Activated effector memory CD4-positive, alpha-beta T cell treated with Interleukin-2 at 50 U/mL for 16 hours (primary cell): ENCODE measurements around the gene PARS2.

Source experiments
- DNase-seq: peaks from one replicate; pipeline ENCODE4 v3.0.0-alpha.2; 2020

Gene PARS2

DNA sequence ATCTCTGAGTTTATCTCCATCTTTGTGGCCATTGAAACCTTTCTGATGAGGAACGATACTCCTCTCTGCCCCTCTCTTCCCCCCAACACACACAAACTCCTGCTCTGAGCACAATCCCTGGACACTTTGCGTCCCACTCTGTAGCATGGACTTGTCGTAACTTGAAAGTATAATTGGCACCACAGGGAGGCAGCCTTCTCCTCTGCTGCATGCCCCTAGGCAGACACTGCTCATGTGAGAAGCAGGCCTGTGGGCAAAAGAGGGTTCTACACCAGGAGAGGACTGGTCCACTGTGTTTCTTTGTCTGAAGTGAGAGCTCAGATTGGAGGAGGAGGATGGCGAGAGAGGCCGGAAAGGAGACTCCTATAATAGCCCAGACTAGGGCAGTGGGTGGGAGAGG, 3.8 kb upstream of the PARS2 start:
- no peak for DNase-seq

DNA sequence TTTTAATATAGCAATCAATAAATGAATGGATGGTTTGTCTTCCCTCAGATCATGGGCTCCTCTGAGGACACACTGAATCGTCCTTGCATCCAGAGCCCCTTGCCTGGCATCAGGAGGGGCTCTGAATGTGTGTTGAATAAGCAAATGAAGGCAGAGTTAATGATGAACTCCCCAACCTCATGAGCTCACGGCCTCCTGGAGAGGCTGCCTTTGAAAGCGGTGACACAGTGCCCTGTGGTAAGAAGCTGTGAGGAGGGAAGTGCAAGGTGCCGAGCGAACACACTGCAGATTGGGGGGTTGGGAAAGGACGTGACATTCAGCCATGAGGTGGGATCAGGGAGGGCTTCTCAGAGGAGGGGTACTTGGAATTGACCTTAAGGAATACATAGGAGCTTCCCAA, 3.2 kb upstream of the PARS2 start:
- no peak for DNase-seq

DNA sequence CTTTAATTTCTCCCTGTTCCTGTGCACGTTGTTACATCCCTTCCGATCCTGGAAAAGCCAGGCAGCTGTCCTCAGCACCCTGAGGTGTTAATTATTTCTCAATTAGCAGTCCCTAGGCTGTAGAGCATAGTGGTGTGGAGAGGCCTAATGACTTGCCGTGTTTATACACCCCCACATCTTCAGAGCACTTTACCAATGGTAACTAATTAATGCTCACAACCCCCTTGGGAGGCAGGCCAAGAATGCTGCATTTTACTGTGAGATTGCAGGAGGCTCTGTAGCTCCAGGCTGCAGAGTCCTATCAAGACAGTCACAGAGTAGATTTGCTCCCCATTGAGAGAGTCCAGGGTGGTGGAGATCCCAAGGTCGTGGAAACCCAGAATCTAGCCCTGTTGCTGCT, 2.4 kb upstream of the PARS2 start:
- no peak for DNase-seq

DNA sequence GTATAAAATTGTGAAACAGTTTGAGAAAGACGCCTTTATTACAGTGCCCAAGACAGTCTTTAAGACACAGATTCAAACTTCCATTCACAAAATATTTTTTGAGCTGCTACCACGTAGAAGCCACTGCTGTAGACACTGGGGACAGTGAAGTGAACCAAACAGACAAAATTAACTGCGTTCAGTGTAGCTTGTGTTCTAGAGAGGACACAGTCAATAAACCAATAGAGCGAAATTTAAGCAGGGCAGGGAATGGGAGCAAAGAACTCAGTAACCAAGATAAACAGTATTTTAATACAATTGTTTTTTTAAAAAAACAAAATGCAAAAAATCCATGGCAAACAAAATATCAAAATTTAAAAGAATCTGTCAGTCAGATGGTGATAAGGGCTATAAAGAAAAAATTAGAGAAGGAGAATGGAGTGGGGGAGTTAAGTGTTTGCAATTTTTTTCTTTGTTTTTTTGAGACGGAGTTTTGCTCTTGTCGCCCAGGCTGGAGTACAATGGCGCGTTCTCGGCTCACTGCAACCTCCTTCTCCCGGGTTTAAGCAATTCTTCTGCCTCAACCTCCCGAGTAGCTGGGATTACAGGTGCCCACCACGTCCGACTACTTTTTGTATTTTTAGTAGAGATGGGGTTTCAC, 719 bp upstream of the PARS2 start:
- no peak for DNase-seq

DNA sequence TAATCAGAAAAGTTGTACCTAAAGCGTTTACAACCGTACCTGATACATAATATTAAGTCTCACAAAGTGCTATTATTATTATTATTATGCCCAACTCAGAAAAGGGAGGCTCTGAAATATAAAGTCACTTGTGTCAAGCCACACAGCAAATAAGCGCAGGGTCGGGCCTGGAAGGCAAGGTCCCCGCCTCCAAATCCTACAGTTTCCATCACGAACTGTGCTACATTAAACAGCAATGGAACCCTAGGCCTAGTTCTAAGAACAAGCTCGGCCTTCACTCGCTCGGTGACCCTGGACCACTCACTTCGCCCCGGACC, 549 bp downstream of the PARS2 start:
- no peak for DNase-seq

DNA sequence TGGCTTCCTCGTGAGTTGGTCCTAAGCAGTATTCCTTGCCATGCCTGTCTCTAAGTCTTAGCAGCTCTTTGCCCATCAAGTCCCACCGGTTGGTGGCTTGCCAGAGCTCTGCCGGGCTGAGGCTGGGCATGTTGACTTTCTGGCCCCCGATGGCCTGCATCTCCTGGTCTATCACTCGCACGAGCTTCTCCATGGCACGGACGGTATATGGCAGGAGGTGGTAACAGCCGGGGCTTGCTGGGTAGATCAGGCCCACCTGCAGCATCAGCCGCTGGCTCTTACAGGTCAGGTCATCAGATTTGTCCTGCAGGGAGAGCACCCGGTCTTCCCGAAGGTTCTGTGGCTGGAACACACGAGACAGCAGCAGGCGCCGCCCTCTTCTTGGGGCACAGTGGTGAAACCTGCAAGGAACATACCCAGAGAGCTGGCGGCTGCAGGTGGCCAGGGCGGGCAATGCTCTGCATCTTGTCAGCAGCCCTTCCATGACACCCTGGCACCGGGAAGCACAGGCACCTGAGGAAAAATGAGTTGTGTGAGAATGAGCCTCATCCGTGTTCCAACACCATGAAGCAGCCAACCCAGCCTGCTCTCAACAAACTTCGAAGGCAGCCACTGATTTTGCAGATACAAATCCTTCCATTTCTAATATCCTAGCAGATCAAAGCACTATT, 5.5 kb downstream of the PARS2 start:
- no peak for DNase-seq

DNA sequence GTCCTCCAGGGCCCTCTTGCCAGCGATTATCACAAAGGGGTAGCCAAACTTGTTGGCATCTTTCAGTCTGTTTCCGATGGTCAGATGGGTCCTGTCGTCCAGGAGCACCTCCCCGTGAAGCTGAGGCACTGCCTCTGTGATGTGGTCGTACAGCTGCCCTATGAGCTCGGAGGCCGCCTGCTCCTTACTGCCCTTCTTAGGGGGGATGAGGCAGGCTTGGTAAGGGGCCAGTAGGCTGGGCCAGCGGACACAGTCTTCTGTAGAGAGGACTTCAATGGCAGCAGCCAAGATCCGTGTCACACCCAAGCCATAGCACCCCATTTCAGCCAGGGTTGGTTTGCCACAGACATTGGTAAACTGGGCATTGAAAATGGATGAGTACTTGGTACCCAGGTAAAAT, 6.5 kb downstream of the PARS2 start:
- no peak for DNase-seq

DNA sequence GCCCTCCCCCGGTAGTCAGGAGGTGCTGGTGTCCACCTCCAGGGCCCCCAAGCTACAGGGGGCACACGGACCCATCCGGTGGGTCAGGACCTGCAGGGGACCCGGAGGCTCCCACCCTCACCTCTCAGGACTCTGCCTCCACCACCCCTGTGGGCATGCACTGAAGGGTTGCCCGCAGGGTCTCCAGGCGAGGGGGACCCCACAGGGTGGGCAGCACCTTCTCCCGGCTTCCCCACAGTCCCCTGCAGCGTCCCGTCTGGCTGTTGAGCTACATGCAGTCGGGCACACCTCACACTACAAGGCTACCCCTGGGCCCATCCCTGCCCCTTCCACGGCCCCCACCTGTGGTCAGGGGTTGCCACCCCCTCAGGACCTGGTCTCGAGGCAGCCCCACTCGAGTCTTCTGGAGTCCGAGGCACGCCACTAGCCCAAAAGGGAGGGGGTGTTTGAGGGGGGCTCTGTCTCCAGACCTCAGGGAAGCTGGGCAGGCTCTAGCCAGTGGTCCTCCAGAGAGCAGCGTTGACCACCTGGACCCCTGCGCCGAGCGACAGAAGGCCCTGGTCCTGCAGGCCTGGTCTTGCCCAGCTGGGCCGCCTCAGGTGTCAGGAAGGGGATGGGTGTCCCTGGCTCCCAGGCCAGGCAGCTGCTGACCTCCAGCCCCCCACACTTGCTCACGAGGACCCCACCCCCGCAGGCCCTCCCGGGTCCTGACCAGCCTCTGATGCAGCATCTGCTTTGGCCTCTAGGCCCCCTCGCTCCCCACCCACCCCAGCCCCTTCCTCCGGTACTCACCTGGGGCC, 9.6 kb downstream of the PARS2 start:
- DNase-seq = no peak

DNA sequence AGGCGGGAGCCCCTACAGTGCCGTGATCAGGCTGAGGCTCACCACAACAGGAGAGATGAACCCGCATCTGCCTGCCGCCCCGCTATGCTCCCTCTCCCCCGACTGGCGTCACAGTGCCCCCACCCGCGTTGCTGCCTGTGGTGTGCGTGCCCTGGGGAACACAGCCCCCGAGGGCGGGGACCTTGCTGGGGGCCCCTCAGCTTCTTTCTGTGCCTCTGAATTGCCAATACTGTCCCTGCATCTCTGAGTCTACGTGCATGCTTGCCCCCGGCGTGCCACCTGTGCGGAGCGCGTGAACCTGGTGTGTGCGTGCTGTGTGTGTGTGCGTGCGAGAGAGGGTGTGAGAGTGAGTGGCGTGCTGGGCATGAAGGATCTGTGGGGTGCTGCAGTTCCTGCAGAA, 10.3 kb downstream of the PARS2 start:
- no peak for DNase-seq

DNA sequence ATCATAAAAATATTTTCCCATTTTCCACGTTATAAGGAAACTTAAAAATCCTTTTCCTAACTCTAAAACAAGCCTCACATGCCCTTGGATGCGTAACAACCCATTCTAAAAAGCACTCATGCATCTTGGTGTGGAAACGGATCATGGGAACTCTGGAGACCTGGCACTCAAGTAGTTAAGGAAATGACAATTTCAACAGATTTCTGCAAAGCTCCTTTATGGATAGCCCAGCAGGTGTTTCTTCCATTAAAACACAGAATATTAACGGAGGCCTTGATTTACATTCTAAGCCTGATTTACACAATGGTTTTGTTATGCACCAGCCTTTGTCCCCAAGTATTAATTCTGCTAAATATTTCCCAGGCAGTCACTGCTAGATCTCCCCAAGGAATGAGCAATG, 12.9 kb downstream of the PARS2 start:
- no peak for DNase-seq

DNA sequence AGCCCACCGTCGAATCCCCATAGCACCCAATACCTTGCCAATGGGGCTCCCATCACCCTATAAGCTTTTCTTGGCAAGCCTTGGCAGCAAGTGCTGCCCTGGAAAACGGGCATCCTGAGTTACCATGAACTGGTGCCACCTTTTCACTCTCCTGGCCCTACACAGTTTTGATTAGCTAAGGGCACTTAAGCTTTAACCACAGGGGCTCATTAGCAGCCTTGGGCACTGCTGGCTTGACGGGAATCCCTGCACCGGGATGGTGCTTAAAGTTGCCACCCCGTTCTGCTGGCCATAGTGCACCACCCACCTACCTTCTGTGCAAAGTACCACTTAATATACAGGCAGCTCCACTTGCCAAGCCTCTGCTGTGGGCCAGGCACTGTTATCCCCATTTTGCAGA, 13.7 kb downstream of the PARS2 start:
- DNase-seq = no peak

DNA sequence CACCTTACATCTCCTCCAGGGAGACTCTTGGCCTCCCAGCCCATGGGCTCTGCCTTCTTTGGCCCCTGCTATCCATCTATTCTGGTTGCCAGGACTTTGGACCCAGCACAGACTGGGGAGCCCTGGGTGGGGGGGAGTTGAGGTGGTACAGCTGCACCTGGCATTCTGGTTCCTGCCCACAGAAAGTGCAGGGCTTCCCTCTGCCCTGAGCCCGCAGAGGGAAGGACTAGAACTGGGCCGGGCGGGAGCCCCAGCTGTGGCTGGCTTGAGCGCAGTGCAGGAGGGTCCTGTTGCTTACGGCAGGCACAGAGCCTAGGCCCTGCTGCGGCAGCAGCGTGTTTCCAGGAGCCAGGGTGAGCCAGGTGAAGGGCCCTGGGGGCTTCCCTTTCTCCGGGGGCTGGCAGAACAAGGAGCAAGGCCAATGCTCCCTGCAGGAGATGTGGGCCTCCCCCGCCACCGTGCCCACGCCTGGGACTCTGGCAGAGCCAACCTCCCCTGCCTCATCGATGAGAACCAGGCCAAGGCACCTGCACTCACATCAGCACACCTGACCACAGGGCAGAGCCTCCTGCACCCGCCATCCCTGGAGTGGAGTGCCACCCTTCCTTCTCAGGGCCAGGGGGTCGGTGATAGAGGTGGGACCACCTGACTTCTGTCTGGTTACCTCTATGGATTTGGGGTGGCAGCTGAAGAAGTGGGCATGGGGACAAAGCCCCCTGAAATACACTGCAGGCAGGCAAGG, 16.1 kb downstream of the PARS2 start:
- DNase-seq = no peak

DNA sequence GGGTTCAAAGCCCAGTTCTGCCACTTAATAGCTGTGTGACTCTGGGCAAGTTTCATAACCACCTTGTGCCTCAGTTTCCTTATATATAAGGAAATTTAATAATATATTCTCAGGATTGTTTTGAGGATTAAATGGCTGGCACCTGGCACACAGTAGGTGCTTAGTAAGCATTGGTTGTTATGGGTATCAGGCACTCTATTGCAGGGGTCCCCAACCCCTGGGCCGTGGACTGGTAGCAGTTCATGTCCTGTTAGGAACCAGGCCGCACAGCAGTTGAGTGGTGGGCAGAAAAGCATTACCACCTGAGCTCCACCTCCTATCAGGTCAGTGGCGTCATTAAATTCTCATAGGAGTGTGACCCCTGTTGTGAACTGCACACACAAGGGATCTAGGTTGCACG, 18.5 kb downstream of the PARS2 start:
- no peak for DNase-seq

DNA sequence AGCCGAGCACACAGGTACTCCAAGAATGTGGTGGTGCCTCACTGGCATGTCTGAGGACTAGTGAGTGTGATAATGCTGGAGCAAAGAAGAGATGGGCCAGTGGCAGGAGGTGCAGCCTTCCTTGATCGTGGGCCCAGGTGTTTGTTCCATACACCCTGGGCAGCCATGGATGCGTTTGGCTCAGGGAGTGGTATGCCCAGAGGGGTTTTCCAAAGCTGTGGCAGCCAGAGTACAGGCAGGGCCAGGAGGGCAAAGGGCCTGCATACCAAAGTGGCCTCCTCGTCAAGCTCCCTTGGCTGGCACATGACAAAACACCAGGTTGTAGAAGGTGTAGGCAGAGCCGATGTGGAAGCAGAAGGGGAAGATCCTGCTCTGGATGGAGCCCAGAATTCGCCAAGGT, 19.0 kb downstream of the PARS2 start:
- DNase-seq = no peak

DNA sequence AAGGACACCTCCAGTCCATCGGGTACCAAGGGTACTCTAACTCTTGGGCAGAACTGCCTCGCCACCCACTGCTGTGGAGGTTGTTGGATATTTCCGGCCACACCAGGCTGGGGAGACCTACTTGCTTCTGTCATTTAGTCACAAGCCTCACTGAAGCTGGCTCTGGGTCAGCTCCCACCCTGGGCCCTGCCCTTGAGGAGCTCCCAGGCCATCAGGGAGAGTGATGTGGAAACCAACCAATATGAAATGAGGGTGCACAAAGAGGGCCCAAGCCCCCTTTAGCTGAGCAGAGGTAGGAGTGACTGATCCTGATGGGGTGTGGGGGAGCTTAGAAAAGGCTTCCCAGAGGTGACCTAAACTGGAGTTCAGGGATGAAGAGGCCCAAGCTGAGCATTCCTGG, 19.6 kb downstream of the PARS2 start:
- no peak for DNase-seq

DNA sequence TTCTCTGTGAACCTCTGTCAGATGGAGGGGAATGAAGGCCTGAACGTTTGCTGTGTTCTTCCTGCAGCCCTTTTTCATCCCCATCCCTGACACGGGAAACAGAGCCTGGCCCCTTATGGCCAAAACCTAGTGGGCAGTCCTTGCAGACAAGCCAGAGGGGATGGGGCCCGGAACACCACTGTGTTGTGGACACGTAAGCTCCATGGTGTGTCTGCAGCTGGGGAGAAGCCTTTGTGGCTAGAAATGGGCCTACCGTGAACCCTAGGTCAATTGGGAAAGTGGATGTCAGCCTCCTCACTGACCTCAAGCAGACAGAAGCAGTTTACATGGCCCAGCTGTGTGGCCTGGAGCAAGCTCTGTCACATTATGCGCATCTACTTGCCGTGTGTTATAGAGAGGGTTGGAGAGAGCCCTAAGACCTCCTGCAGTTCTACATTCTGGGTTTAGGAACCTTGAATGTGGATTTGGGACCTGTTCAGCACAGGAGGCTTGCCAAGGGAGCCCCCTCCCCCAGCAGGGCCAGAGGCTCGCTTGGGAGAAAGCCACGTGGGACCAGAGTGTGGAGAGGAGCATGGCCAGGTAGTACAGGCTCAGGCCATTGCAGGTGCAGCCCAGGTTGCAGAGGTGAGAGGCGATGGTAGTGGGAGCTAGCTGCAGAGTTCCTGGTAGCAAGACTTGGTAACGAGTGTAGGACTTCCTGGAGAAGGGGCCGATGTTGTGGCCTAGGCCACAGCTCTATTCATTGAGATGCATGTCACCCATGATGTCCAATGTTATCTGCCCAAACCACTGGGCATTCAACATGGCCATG, 20.7 kb downstream of the PARS2 start:
- no peak for DNase-seq

DNA sequence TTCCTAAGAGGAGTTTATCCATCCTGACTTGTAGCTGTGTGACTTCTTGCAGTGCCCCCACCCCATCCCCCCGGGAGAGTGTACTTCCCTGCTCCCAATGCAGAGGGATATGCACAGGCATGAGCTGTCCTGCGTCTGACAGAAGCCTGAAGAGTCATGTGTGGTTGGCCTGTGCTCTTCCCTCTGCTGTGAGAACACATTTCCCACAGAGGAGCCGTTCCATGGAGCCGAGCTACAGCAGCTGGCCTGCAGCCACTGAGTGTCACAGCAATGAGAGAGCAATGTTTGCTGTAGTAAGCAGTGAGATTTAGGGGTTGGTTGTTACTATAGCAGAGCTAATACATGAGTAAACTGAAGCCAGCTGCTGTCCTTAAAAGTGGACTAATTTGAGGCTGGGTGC, 22.0 kb downstream of the PARS2 start:
- no peak for DNase-seq

DNA sequence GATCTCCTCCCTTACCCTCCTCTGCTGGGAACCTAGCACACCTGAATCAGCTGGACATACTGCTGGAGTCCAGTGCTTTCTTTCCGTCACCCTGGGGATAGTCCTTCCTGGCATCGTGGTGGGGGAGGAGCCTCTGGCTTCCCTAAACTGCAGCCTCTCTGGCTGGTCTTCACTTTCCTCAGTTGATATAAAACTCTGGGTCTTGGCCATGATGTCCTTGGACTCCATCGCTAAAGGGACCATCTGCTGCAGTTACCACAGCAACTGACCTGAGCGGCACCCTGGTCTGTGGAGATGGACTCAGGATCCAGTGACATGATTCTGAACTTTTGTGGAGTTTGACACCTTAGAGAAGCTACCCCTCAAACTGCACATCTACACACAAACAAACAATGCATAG, 22.8 kb downstream of the PARS2 start:
- no peak for DNase-seq

DNA sequence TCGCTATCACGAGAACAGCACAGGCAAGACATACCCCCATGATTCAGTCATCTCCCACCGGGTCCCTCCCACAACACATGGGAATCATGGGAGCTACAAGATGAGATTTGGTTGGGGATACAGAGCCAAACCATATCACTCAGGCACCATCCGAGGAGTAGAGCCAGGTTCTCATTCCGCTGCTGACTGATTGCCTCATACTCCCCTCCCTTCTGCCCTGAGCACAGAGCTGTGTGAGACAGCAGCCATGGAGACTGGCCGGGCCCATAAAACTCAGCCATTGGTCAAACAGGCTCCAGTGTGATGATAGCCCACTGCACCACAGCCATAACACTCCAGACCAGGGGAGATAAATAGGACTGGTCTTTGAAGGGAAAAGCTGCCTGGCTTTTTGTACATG, 26.1 kb downstream of the PARS2 start:
- DNase-seq = no peak

DNA sequence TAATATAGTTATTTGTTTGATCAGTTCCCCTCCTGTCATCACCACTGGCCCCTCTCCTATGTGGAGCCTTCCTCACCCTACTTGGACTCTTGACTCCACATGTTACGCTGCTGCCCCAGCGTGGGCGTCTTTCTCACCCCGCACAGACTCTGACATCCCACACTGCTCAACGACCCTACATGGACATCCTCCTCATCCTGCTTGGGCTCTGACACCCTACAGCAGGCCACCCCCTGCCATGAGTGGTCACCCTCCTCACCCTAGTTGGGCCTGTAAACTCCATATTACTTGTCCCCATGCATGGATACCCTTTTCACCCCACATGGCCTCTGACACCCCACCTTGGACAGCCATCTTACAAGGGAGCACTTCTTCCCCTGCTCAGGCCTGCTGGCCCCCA, 27.6 kb downstream of the PARS2 start:
- no peak for DNase-seq

DNA sequence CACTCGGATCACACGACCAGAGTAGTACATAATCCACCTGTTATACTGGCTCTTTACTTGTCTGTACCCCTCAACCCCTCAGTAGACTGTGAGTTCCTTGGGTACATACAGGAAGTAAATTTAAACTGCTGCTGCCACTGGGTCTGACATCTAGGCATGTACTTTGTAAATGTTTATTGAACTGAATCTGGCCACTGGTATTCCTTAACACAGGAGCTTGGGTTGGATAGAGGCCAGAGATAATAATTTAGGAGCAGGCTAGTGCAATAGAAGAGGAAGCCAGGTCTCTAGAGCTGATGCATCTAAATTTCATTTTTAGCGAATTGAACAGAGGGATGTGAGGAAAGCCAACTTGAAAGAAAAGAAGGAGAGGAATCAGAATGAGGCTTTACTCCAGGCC, 36.3 kb downstream of the PARS2 start:
- DNase-seq = no peak

DNA sequence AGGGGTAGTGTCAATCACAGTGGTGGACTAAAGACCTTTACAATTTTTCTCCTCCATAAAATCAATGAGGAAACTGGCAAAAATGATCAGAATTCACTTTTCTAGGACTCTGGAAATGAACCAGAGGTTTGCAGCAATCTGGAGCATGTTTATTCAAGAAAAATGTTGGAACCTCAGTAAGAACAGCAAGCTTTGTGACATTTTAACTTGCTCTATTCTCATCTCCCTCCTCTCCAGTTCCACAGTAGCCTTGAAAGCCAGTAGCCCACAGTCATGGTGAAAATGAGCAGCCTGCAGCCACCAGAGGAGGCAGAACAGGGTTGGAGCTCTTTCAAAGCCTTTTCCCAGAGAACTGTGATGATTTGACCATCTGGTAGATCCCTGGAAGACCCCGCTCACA, 39.6 kb downstream of the PARS2 start:
- DNase-seq = no peak

DNA sequence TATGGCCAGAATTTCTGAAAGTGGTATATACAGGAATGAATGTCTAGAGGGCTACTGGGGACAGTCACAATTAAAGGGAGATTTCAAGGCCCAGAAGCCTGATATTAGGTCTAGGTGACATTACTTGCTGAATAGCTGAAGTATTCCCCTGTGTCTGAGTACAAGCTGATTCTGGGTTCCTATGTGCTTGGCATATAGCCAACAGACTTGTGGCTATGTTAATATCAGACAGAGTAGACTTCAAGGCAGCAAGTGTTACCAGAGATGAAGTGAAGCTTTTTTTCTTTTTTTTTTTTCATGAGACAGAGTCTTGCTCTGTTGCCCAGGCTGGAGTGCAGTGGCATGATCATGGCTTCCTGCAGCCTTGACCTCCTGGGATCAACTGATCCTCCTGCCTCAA, 40.3 kb downstream of the PARS2 start:
- no peak for DNase-seq
